OCI-LY3 (cell line): ENCODE results near the gene POU2AF1.

Experiments
- EZH2phosphoT487 ChIP-seq: fragments of 200-600 bp; shearing (Covaris generic); IDR thresholded peaks from 2 replicates; pipeline ENCODE4 v1.6.1; 2018; ENCODE audit warnings: antibody characterized with exemption, mixed run types, low read depth
- TF ChIP-seq, protein P1 (sequence below): fragments of 200-600, 300-600 bp; sonication (generic); IDR thresholded peaks from 2 replicates; pipeline ENCODE4 v1.5.1; 2014; ENCODE audit warnings: antibody characterized with exemption, low read length, low read depth

- TF ChIP-seq, protein P1, sequence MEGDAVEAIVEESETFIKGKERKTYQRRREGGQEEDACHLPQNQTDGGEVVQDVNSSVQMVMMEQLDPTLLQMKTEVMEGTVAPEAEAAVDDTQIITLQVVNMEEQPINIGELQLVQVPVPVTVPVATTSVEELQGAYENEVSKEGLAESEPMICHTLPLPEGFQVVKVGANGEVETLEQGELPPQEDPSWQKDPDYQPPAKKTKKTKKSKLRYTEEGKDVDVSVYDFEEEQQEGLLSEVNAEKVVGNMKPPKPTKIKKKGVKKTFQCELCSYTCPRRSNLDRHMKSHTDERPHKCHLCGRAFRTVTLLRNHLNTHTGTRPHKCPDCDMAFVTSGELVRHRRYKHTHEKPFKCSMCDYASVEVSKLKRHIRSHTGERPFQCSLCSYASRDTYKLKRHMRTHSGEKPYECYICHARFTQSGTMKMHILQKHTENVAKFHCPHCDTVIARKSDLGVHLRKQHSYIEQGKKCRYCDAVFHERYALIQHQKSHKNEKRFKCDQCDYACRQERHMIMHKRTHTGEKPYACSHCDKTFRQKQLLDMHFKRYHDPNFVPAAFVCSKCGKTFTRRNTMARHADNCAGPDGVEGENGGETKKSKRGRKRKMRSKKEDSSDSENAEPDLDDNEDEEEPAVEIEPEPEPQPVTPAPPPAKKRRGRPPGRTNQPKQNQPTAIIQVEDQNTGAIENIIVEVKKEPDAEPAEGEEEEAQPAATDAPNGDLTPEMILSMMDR: peak; percentile 34
- TF ChIP-seq EZH2phosphoT487: no peak
These were observed 19.6 kb downstream of the POU2AF1 start for GRCh38 chr11:111359223-111360149.
